HepG2 (cell line): ENCODE results near the gene LENEP. TPM values are rescaled to one million over a fixed set of nuclear protein-coding genes. Genes with fewer than 3 reads are reported as not detected.
A peak's percentile ranks its signal among the peaks of the same experiment; 100 is the strongest.

Experiments
- ATAC-seq: fragments of 200-7000 bp; cut with Tn5 transposase; 3 replicates; pipeline ENCODE4 v1.9.1; 2020; ENCODE audit warnings: mild to moderate bottlenecking, moderate library complexity
- BruUV-seq: library from RNA; stranded (reverse); fragments of 400-500 nt; replicated peaks from 2 replicates; lab custom pipeline; 2021; lab: Mats Ljungman, UMichigan
- CTCF ChIA-PET: fragments of 300-600 bp; formaldehyde crosslinking; extraction: SDS; loops from one replicate; lab custom pipeline; 2021; ENCODE audit warnings: low total read pairs, inconsistent platforms, low intra/inter-chr PET ratio; lab: Yijun Ruan, JAX
- POLR2A ChIA-PET: fragments of 350-600 bp; sonication (Branson Sonifier 250); formaldehyde crosslinking; loops from one replicate; lab custom pipeline; 2020; ENCODE audit warnings: antibody characterized with exemption, inconsistent platforms; lab: Yijun Ruan, JAX
- DNase-seq: peaks from one replicate; pipeline ENCODE4 v3.0.0-alpha.2; 2015; ENCODE audit warnings: low spot score
- FAIRE-seq: peaks from 3 replicates; lab custom pipeline; 2011; peaks lifted over from hg19 to GRCh38; lab: Jason Lieb, UNC
- H2AFZ ChIP-seq: one replicate; pipeline ENCODE4 v1.6.1; 2011; ENCODE audit warnings: low read length, inconsistent platforms
- H3K27ac ChIP-seq: fragments of 300-600 bp; 3 replicates; pipeline ENCODE4 v1.8.0; 2011; ENCODE audit warnings: mixed run types, mild to moderate bottlenecking, mixed read lengths, low read length, inconsistent platforms; ENCODE audit not compliant: insufficient read depth; ENCODE audit errors: extremely low read length
- H3K27me3 ChIP-seq, 2 experiments: fragments of 200-600 bp in 1 of 2; 2 replicates in 1 of 2; 3 replicates in 1 of 2; pipeline versions ENCODE4 v1.6.0 to v1.8.0; 2011; ENCODE audit warnings: low read length in 2 of 2, mild to moderate bottlenecking in 2 of 2, moderate library complexity in 2 of 2, inconsistent platforms in 1 of 2; ENCODE audit not compliant: insufficient read depth in 2 of 2, control insufficient read depth in 1 of 2
- H3K36me3 ChIP-seq, 2 experiments: fragments of 200-600 bp in 1 of 2; replicated peaks in 1 of 2; 2 replicates in 1 of 2; 3 replicates in 1 of 2; pipeline versions ENCODE4 v1.5.1 to v1.8.0; 2011; ENCODE audit warnings: low read length in 2 of 2, inconsistent platforms in 1 of 2; ENCODE audit not compliant: insufficient read depth in 2 of 2, control insufficient read depth in 1 of 2
- H3K4me1 ChIP-seq: 2 replicates; pipeline ENCODE4 v1.5.1; 2012; ENCODE audit warnings: low read length, inconsistent platforms; ENCODE audit not compliant: insufficient read depth
- H3K4me2 ChIP-seq: 2 replicates; pipeline ENCODE4 v1.6.0; 2011; ENCODE audit warnings: low read depth, low read length, inconsistent platforms
- H3K4me3 ChIP-seq, 3 experiments: fragments of 200-600 bp in 1 of 3; sonication (generic), shearing (Covaris generic) in 1 of 3; replicated peaks in 1 of 3; 2 replicates each; pipeline ENCODE4 v1.5.1; 2011 to 2016; ENCODE audit warnings: low read length in 3 of 3, inconsistent platforms in 2 of 3, low read depth in 2 of 3, mild to moderate bottlenecking in 2 of 3, control low read depth in 1 of 3, mixed read lengths in 1 of 3; ENCODE audit not compliant: insufficient read depth in 1 of 3
- H3K79me2 ChIP-seq: one replicate; pipeline ENCODE4 v1.6.1; 2011; ENCODE audit warnings: low read length, inconsistent platforms; ENCODE audit not compliant: insufficient read depth
- H3K9ac ChIP-seq: 2 replicates; pipeline ENCODE4 v1.6.0; 2011; ENCODE audit warnings: mild to moderate bottlenecking, low read depth, low read length, inconsistent platforms; ENCODE audit not compliant: insufficient read depth
- H3K9me3 ChIP-seq: 2 replicates; pipeline ENCODE4 v1.5.1; 2012; ENCODE audit warnings: mild to moderate bottlenecking, low read length
- H4K20me1 ChIP-seq: 2 replicates; pipeline ENCODE4 v1.6.0; 2011; ENCODE audit warnings: inconsistent platforms, mild to moderate bottlenecking, low read length, moderate library complexity; ENCODE audit not compliant: insufficient read depth
- CSRNP2 ChIP-seq: sonication (generic); formaldehyde crosslinking; conservative IDR thresholded peaks from 2 replicates; pipeline ENCODE4 v1.8.0; 2022; ENCODE audit warnings: low read depth, missing genetic modification reagents
- ERF ChIP-seq: IDR thresholded peaks from 2 replicates; pipeline ENCODE4 v1.6.1; 2018; ENCODE audit warnings: missing biosample characterization, missing genetic modification reagents
- FUBP1 ChIP-seq: sonication (generic); formaldehyde crosslinking; IDR thresholded peaks from 2 replicates; pipeline ENCODE4 v1.5.1; 2020; ENCODE audit warnings: missing genetic modification reagents, mild to moderate bottlenecking, borderline replicate concordance
- HMG20A ChIP-seq: IDR thresholded peaks from 2 replicates; pipeline ENCODE4 v1.6.1; 2016; ENCODE audit warnings: borderline replicate concordance
- KLF16 ChIP-seq, 2 experiments: sonication (generic) in 1 of 2; formaldehyde crosslinking in 1 of 2; IDR thresholded peaks; 2 replicates each; pipeline versions ENCODE4 v1.6.1 to v1.8.0; 2016 to 2023; ENCODE audit warnings: missing genetic modification reagents in 2 of 2, missing compliant biosample characterization in 1 of 2
- KLF6 ChIP-seq: IDR thresholded peaks from 2 replicates; pipeline ENCODE4 v1.8.0; 2016; ENCODE audit warnings: missing biosample characterization, missing genetic modification reagents
- MIER3 ChIP-seq: IDR thresholded peaks from 2 replicates; pipeline ENCODE4 v1.6.1; 2016; ENCODE audit warnings: missing compliant biosample characterization, borderline replicate concordance
- MIXL1 ChIP-seq: IDR thresholded peaks from 2 replicates; pipeline ENCODE4 v1.6.1; 2016
- RARA ChIP-seq: IDR thresholded peaks from 2 replicates; pipeline ENCODE4 v1.6.1; 2016; ENCODE audit warnings: missing genetic modification reagents, missing compliant biosample characterization
- RFX3 ChIP-seq: IDR thresholded peaks from 2 replicates; pipeline ENCODE4 v1.6.1; 2016; ENCODE audit warnings: missing biosample characterization, missing genetic modification reagents
- SIX4 ChIP-seq: sonication (generic); formaldehyde crosslinking; IDR thresholded peaks from 2 replicates; pipeline ENCODE4 v1.4.0; 2020; ENCODE audit warnings: missing genetic modification reagents
- SKI ChIP-seq: fragments of 450-650 bp; IDR thresholded peaks from one replicate; pipeline ENCODE4 v1.6.1; 2018; ENCODE audit warnings: mild to moderate bottlenecking; ENCODE audit not compliant: partially characterized antibody
- SSRP1 ChIP-seq: IDR thresholded peaks from 2 replicates; pipeline ENCODE4 v1.6.1; 2016; ENCODE audit warnings: control low read depth
- TARDBP ChIP-seq: sonication (generic); formaldehyde crosslinking; IDR thresholded peaks from 2 replicates; pipeline ENCODE4 v1.8.0; 2022; ENCODE audit warnings: mild to moderate bottlenecking, missing genetic modification reagents
- ZNF256 ChIP-seq: sonication (generic); formaldehyde crosslinking; conservative IDR thresholded peaks from 2 replicates; pipeline ENCODE4 v1.4.0; 2020; ENCODE audit warnings: missing genetic modification reagents
- ZNF264 ChIP-seq: sonication (generic); formaldehyde crosslinking; IDR thresholded peaks from 2 replicates; pipeline ENCODE4 v1.4.0; 2020; ENCODE audit warnings: missing genetic modification reagents
- ZNF326 ChIP-seq: sonication (generic); formaldehyde crosslinking; IDR thresholded peaks from 2 replicates; pipeline ENCODE4 v1.4.0; 2020; ENCODE audit warnings: missing genetic modification reagents, borderline replicate concordance
- ZNF33B ChIP-seq: sonication (generic); formaldehyde crosslinking; IDR thresholded peaks from 2 replicates; pipeline ENCODE4 v1.5.1; 2020; ENCODE audit warnings: mild to moderate bottlenecking, missing genetic modification reagents
- ZNF343 ChIP-seq: sonication (generic); formaldehyde crosslinking; IDR thresholded peaks from 2 replicates; pipeline ENCODE4 v1.4.0; 2020; ENCODE audit warnings: mild to moderate bottlenecking, missing genetic modification reagents
- ZNF567 ChIP-seq: sonication (generic); formaldehyde crosslinking; IDR thresholded peaks from 2 replicates; pipeline ENCODE4 v1.8.1; 2023; ENCODE audit warnings: mild to moderate bottlenecking, missing genetic modification reagents, borderline replicate concordance
- ZNF652 ChIP-seq: IDR thresholded peaks from 2 replicates; pipeline ENCODE4 v1.6.1; 2016; ENCODE audit warnings: low read depth, borderline replicate concordance
- ZNF772 ChIP-seq: sonication (generic); formaldehyde crosslinking; IDR thresholded peaks from 2 replicates; pipeline ENCODE4 v1.5.0; 2020; ENCODE audit warnings: mild to moderate bottlenecking, missing genetic modification reagents
- WGBS: methylation state at CpG from one replicate; pipeline ENCODE4 v1.1.6; 2017; ENCODE audit warnings: low lambda C conversion rate; 5-methylcytosine and 5-hydroxymethylcytosine counted together
- in situ Hi-C: cut with HindIII; loops from 2 replicates; pipeline ENCODE4 v1.10.0; 2017; ENCODE audit warnings: low pct_unique_long_range_greater_than_20kb; ENCODE audit not compliant: extremely low pct_ligation_motif_present
- intact Hi-C: fragments of 100-400 bp; cut with micrococcal nuclease; formaldehyde crosslinking; loops from one replicate; pipeline ENCODE4 v1.10.0; 2022; ENCODE audit not compliant: unreplicated experiment
- polyA plus RNA-seq, 8 experiments: library from polyadenylated mRNA; depleted of rRNA in 3 of 8; stranded (reverse) in 7 of 8; unstranded in 1 of 8; fragments of >200 nt; fragmentation: Illumina TruSeq in 4 of 8; extraction: Trizol in 4 of 8; gene quantifications; 2 replicates each; pipeline versions ENCODE4 v1.2.1 to v1.2.3, GENCODE V29; 2011 to 2016; ENCODE audit warnings: low read depth in 4 of 8, missing spikeins in 1 of 8, mixed read lengths in 1 of 8; ENCODE audit not compliant: insufficient read depth in 1 of 8
- total RNA-seq, 5 experiments: library from RNA; depleted of rRNA; stranded (reverse); fragments of >200 nt; fragmentation: Illumina TruSeq; extraction: Trizol; gene quantifications; 2 replicates each; pipeline ENCODE4 v1.2.3, GENCODE V29; 2016; ENCODE audit warnings: low read depth in 1 of 5

The LENEP gene
- total and polyA plus RNA-seq, 2 of the 13 experiments (the other 11 are each of a cell fraction or from before 2014, with no cell fraction given) = 0.29 TPM; not detected in 1

GRCh38 chr1:154973344-154974101 lies 19.9 kb upstream of the LENEP start:
- Histone ChIP-seq H3K4me1 (peaks cover 69% of the 10 kb centered on the region), H3K27ac (peak overlapping the region; percentile 100), H3K27me3 (no peaks in the 10 kb centered on the region; a peak in 1 of 5 replicates), H3K36me3 (peaks cover 0 to 16% of the 10 kb centered on the region in 2 experiments), H3K79me2 (peaks cover 69% of the 10 kb centered on the region), H3K9ac (peak overlapping the region; percentile 98), H2AFZ (no peak overlapping the region), H4K20me1 (no peaks in the 10 kb centered on the region), H3K9me3 (no peaks in the 10 kb centered on the region), H3K4me2 (peak overlapping the region; percentile 100), H3K4me3 (peak overlapping the region; percentile 65 to 84 (median 70))
- FAIRE-seq (peak; percentile 95), DNase-seq (peak; percentile 99), ATAC-seq (peak; percentile 12)
- ChIA-PET CTCF (interaction anchor here (1.0 kb wide), 1 partner anchor 11 kb away, joined by 3 read pairs; no protein-coding TSS in a partner anchor), POLR2A (interaction anchor here (0.7 to 6.6 kb wide), 21 partner anchors 11 to 753 kb away, joined by 3 to 148 read pairs (median 11); partner anchors contain the start of genes ADAM15, FLAD1, LENEP and PBXIP1)
- in situ Hi-C loops = no loop called here
- BruUV-seq = no TSS peak
- WGBS = 2% methylated on average over 37 of the region's 37 CpGs
- intact Hi-C loops = loop anchor here (1.0 to 2.0 kb wide), 3 partner anchors 17 to 89 kb away; partner anchors contain the start of genes EFNA4 and PBXIP1
- TF ChIP-seq MIER3 (peak; percentile 18; the same call in 1 of the 2 replicates), ZNF33B (CRISPR knock-in tag) (no peak), KLF6 (CRISPR knock-in tag) (0 out of 2 replicates have a peak, but pooled peaks have one; percentile 49), HMG20A (CRISPR knock-in tag) (no peak), ZNF652 (no peak), ZNF343 (no peak), ZNF772 (no peak), ZNF256 (CRISPR knock-in tag) (no peak), ZNF567 (no peak), RARA (CRISPR knock-in tag) (peak; percentile 28), ZNF326 (CRISPR knock-in tag) (no peak), TARDBP (no peak), ERF (no peak), ZNF264 (CRISPR knock-in tag) (peak; percentile 59; the same call in 1 of the 2 replicates), SKI (peak; percentile 26), CSRNP2 (no peak), RFX3 (no peak), FUBP1 (no peak), SSRP1 (CRISPR knock-in tag) (no peak; the same call in none of the 2 replicates), KLF16 (CRISPR knock-in tag; IDR thresholded peaks at IDR 0.05) (peak in 1 of 2 experiments; percentile 21; a peak in 1 of 4 replicates), SIX4 (CRISPR knock-in tag) (no peak), MIXL1 (CRISPR knock-in tag) (no peak)
